Stimulated activated CD8-positive, alpha-beta memory T cell treated with anti-CD3 and anti-CD28 coated beads, Interleukin-12 subunit alpha, Interleukin-12 subunit beta, amount 100 ng/mL, for 1 hour (primary cell): Measurements from ENCODE around the gene ALK.
"Not testable (repeated sequence)": the region's sequence is repeated elsewhere in the genome, so short reads cannot be mapped to it uniquely, and the experiment has no call there.

ENCODE experiments used
- DNase-seq: peaks from one replicate; pipeline ENCODE4 v3.0.0-alpha.2; 2020; ENCODE audit warnings: low read depth

ALK gene

DNA sequence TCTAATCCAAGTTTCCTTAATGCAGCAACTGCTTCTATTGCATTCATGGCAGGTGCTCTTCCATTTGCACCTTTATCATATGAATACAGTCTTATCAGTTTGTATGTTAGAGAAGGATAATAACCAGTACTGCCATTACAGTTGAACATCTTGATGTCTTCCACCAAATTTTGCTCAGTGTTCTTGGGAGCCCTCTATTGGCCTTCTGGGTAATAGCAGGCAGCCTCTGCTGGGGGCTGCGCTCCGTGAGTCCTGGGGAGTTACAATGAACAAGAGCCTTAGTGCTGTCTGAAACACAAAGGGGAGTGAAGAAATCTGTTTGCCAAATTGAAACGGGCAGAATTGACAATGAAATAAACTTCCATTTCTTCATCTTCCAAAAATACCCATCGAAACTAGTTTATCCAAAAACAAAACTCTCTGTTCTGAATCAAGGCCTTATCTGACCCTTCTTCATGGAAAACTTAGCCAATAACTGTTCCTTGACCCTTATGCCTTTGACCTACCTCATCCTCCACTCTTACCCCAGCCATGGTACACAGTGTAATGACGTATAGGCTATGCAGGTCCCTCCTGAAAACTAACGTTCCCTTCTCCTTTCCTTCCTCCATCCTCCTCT, 79.9 kb downstream of the ALK start:
- DNase-seq = no peak

GRCh38 chr2:29839306-29839705, 82.1 kb downstream of the ALK start:
- no peak for DNase-seq

DNA sequence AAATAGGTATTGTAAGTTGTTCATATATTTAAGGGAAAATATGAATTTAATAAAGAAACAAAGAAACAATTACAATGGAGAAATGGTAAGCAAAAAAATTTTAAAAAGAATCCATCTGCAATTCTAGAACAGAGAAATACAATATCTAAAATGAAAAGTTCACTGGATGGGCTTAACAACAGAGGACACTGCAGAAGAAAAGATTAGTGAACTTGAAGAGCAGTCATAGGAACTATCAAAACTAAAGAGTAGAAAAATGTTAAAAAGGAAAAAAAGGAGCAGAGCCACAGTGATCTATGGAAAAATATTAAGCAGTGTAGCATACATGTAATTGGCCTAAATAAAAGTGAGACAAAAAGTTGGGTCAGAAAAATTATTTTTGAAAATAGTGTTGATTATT, 83.5 kb downstream of the ALK start:
- DNase-seq = no peak

DNA sequence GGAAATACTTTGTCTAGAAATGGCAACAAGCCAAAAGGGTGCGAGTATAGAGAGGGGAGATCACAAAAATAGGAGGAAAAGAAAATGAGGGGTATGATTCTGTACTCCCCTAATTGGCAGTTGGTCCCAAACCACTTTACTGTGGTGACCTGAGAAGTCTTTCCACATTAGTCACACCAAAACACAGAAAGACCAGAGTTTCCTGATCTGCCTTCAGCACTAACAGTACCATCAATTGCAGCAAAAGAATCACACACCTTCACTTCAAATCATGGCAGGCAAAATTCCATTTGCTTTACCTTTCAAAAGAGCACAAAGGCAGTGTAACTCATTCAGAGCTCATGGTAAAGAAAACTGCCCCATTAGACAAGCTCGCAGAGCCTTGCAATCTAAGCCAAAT, 86.8 kb downstream of the ALK start:
- DNase-seq = no peak

DNA sequence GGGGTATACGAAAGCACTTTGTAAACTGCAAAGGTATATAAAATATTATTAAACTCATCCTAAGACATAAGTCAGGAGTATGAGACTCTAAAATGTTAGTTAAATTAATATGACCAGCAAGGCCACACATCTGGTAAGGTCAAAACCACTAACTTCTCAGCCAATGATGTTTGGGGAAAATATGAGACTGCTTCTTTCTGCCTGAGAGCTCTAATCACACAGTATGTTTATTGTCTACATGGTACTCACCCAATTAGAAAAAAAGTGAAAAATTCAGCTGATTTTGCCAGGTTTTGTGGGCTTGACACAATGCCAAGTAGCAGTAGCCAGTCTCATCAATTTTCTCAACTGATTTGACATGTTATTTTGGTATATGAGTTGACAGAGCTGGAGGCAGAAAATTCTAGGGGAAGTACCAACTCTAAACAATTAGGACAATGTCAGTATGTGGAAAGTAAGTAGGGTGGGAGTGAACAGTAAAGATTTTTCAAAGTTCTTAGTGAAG, 87.3 kb downstream of the ALK start:
- DNase-seq = no peak

DNA sequence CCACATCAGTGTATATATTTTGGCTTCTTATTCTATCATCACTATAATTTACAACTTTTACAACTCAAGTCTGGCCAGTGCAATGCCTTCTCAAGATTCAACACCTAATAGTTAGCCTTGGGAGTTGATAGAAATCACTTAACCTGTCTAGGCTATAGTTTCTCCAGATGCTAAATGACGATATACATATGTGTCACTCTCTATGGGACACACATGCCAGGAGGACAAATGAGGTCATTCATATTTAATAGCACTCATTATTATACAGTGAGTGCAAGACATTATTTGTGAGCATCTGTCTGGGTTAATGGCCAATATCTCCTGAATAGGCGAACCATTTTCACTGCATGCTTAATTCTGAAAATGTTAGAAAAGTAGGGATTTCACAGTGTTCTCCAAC, 89.8 kb downstream of the ALK start:
- no peak for DNase-seq

GRCh38 chr2:29829841-29830240, 91.5 kb downstream of the ALK start:
- no peak for DNase-seq

DNA sequence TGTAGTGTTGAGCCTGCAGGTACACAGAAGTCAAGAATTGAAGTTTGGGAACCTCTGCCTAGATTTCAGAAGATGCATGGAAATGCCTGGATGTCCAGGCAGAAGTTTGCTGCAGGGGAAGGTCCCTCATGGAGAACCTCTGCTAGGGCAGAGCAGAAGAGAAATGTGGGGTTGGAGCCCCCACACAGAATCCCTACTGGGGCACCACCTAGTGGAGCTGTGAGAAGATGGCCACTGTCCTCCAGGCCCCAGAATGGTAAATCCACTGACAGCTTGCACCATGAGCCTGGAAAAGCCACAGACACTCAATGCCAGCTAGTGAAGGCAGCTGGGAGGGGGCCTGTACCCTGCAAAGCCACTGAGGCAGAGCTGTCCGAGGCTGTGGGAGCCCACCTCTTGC, 97.2 kb downstream of the ALK start:
- not testable (repeated sequence) for DNase-seq

DNA sequence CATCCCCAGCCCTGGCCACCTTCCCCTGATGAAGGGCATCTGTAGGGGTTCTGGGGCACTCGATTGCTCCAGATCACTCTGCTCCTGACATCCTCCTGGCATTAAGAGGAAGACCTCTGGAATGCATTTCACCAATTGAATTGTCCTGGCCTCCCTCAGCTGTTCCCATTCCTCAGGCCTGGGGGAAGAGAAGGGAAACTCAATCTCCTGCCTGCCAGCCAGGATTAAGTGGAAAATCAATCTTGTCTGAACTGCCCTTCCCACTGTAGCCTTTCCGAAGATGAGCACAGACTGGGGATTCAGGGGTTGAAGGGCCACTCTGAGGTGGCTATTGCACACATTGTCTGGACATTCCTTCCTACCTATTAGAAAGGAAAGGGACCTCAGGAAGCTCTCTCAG, 99.8 kb downstream of the ALK start:
- DNase-seq = no peak

GRCh38 chr2:29819570-29819969, 101.8 kb downstream of the ALK start:
- no peak for DNase-seq

- DNase-seq = no peak
These were observed 103.3 kb downstream of the ALK start for GRCh38 chr2:29817801-29818680.

DNA sequence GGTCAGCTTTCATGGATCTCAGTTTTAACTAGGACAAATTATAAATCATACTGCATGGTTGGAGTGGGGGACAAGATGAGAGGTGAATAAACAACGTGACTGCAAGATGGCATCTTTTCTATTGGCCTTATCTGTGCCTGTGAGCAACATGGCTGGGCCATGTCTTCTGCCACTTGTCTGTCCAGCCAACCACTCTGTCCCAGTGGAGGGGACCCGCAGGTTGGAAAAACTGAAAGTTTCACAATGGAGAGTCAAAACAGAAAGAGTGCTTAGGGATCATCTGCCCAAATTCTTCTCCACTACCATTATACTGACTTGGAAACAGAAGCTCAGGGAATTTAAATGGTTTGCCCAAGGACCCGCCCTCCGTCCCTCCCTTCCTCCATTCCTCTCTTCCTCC, 104.1 kb downstream of the ALK start:
- no peak for DNase-seq

- no peak for DNase-seq
These were observed 104.7 kb downstream of the ALK start for GRCh38 chr2:29816651-29817050.

DNA sequence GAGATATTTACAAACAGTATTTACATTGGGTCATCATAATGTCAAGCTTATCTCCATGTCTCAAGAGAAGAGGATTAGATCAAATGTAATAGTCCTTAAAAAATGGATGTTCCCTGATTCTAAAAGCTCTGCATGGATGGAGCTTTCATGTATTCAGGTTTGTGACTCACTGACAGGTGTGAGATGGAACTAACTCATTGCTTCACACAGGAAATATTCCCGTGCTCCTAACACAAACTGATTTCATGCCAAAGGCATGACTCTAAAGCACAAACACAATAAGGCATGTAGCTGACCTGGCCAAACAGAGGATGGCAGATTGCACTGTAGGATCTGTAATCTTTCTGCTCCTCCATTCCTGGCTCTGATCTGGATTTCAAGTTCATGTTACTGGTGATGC, 110.0 kb downstream of the ALK start:
- DNase-seq = no peak

DNA sequence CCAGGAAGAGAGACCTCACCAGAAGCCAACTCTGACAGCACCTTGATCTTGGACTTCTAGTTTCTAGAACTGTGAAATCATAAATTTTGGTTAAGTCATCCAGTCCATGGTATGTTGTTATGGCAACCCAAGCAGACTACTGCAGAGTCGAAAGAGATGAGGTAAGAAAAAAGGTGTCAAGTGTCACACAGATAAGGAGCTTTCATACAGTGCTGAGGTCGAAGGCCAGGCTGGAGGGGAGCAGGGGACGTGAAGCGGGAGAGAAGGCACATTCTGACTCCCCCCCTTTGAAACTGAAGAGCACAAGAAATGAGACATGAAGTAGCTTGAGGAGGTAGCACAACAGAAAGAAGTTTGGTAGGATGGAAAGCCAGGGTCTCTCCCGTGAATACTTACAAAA, 110.4 kb downstream of the ALK start:
- no peak for DNase-seq

DNA sequence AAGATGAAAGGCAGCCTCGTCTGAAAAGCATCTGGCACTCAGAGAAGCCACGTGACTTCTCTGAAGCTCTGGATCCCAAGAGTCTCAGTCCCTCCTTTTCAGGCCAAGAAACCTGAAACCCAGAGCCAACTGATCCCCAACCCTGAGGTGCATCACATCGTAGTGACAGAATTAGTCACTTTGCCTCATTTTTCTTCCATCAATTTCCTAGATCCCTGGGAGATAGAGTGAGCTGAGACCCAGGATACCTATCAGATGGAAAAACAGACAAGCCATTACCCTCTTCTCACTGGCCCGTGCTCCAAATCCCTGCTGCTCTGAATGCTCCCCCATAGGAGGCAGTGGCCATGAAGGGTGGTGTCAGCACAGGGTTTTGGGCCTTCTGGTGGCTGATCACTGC, 113.1 kb downstream of the ALK start:
- DNase-seq = no peak

DNA sequence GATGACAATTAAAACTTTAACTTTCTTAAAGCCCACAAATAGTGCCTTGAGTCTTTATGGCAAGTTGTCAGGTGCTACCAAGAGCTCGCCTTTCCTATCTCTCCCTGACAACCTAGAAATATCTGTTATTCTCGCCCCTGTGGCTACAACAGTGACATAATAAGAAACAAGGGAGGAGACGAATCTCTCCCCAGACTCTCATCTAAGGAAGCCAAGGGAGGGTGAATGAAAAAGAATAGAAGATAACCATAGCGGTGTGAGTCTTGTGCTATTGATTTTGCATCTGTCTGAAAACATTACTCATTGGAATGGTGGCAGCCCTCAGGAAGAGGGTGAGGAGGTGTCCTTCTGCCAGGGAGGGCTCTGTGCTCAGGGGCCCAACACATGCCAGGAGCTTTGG, 114.3 kb downstream of the ALK start:
- DNase-seq = no peak

DNA sequence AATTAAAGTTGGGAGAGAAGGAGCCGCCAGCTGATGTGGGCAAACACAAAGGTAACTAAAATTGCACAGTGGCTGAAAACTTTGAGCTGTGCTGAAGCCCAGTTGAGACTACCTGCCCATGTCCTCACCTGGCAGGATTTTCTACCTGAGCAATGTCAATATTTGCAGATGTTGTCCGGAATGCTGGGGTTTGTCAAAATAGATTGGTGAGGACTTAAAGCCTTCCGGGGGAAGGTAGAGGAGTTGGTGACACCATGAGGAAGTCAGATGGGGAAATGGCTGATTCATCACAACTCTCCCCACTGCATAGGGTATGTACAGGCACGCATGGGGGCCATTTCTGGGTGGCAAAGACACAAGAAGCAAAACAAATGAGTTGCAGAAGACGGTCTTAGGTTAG, 114.9 kb downstream of the ALK start:
- DNase-seq = no peak

DNA sequence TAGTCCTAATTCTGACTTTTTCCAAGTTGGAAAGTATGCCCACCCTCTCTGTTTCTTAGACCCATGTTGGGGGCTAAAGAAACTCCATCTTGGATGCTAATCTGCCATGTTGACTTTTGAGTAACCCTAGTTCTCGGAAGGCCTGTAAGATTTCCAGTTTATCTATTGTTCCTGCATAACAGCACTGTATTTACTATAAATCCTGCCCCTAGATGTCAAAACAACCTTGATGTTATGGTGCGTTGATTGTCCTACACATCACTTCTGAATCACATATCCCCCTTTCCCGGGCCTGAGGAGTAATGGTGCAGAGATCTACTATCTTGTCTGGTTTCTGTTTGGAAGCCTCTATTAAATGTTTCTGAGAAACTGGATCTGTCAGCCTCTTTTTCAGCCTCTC, 116.7 kb downstream of the ALK start:
- DNase-seq = no peak

- no peak for DNase-seq
These were observed 117.8 kb downstream of the ALK start for GRCh38 chr2:29803537-29803936.

- DNase-seq = no peak
These were observed 118.4 kb downstream of the ALK start for GRCh38 chr2:29802986-29803385.

DNA sequence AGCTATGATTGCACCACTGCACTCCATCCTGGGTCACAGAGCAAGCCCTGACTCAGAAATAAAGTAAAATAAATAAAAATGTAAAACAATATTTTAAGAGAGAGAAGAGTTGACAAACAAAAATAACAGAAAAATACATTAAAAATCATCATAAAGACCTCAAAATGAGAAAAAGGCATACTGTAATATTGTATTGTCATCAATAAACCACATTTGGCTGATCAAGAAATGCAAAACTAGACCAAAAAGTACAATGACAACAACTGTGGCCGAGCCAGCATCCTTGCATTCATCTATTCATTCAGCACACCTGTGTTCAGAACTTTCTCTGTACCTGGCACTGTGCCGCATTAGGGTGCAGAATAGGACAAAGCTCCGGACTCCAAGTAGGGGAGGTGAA, 121.8 kb downstream of the ALK start:
- no peak for DNase-seq

DNA sequence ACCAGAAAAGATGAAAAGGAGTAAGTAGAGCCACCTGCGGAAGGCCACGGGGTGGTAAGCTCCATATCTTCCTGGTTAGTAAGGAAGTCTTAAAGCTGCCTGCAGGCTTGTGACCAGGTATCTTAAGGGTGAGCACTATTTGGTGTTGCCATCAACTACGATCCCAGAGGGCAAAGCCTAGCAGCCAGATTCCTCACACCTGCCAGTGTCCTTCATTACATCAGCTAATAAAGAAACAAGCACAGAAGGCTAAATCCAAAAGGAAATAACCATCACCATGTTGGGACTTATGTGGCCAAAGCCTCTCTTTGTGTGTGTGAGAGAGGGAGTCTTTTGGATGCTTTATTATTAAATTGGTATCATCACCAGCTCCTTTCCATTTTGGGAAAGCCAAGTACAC, 123.5 kb downstream of the ALK start:
- DNase-seq = no peak

GRCh38 chr2:29796446-29796845, 124.9 kb downstream of the ALK start:
- no peak for DNase-seq
